GM21723 (cell line): ENCODE results near the gene DNMT3L.

Experiments
- ATAC-seq: cut with Tn5 transposase; IDR thresholded peaks from one replicate; pipeline ENCODE4 v1.9.1; 2021; ENCODE audit warnings: mild to moderate bottlenecking, moderate library complexity; ENCODE audit not compliant: unreplicated experiment

The DNMT3L gene

GRCh38 chr21:44279354-44280260 lies 17.9 kb upstream of the DNMT3L start:
- no peak for ATAC-seq

DNA sequence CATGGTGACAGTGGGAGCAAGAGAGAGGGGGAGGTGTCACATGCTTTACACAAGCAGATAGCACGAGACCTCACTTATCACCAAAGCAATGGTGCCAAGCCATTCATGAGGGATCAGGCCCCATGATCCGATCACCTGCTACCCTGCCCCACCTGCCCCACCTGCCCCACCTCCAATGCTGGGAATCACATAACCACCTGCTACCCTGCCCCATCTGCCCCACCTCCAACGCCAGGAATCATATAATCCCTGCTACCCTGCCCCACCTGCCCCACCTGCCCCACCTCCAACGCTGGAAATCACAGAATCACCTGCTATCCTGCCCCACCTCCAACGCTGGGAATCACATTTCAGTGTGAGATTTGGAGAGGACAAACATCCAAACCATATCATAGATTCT lies 13.3 kb upstream of the DNMT3L start:
- ATAC-seq = no peak

GRCh38 chr21:44273046-44273445 lies 11.3 kb upstream of the DNMT3L start:
- ATAC-seq = no peak

DNA sequence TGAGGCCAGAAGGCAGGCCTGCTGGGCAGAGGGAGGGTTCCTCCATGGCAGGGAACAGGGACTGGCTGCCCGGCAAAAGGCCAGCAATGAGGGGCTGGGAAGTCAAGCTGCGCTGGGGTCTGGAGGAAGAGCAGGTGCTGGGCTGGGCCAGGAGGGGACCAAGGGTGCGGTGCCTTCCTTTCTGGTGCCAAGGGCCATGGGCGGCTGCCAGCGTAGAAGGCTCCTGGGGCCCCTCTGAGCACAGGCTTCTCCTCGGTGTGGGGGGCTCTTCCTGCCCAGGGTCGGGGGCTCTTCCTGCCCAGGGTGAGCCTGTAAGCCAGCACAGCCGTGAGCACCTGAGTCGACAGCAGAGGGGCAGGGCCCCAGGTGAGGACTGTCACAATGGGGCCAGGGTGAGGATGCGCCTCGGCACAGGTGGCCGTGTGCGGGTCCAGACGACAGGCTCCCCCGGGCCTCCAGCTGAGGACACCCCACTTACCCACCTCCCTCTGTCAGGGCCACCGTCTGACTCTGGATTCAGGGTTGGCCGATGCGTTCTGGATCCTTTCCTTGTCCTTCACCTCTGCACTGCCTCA lies 10.7 kb upstream of the DNMT3L start:
- no peak for ATAC-seq

GRCh38 chr21:44271558-44272283 lies 10.0 kb upstream of the DNMT3L start:
- ATAC-seq = no peak

DNA sequence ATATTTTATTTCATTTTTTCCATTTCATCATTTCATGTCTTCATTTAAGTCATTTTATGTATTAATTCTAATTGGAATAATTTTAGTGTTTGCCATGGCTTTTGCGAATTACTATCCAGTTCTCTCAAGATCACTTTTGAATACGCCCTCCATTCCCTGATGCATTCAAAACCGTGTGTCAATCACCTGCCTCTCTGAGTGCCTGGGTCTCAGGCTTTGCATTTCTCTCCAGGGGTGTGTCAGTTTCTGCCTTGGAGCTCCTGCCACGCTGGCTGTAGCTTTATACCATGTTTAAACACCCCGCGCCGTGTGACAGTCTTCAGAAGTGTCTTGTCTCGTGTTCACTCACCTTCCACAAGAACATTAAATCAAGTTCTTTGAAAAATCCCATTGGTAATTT lies 7.4 kb upstream of the DNMT3L start:
- ATAC-seq = no peak

DNA sequence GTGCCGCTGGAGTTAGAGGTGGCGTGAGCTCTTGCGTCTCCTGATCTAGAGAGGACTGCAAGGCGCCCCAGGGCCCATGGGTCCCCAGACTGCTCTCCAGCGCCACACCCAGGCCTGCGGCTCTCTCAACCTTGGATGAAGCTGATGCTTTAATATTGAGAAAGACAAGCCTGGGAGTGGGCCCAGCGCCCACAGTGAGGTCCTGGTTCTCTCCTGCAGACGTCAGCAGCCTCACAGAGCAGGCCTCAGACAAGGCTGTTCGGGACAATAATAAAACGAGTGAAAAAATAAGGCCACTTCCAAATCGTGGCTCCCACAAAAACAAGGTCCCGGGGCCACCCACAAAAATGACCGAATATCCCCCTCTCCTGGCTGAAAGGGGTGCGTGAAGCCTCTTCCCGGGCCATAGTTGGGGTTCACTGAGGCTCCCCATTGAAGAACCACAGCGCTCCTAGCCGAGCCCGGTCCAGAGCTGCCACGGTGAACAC lies 6.0 kb upstream of the DNMT3L start:
- no peak for ATAC-seq

GRCh38 chr21:44265734-44266270 lies 4.1 kb upstream of the DNMT3L start:
- ATAC-seq = no peak

- ATAC-seq = no peak
These were observed 2.1 kb upstream of the DNMT3L start for GRCh38 chr21:44263768-44264167.

DNA sequence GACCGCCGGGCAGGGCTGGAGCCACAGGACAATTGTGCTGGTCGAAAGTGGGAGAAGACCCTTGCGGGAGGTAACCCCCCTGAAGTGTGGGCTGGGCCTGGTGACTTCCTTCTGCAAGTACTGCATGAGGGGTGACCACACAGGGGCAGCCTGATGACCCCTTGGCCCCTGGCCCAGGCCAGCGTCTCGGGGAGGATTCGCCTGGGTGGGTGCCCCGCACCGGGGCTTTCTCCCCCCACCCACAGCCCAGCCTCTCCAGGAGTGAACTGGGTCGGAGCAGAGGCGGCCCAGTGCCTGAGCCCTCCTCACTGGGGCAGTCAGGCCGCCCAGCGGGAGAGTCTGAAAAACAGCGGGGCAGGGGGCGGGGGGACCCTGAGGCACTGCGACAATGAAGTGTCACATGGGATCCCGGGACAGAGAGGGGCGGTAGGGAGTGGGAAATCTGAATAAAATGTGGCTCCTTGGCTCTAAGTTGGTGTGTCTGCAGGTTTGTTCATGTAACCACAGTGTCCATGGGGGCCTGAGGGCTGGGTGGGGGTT lies 1.6 kb upstream of the DNMT3L start:
- ATAC-seq = no peak

GRCh38 chr21:44262338-44263056 lies 800 bp upstream of the DNMT3L start:
- ATAC-seq = no peak

DNA sequence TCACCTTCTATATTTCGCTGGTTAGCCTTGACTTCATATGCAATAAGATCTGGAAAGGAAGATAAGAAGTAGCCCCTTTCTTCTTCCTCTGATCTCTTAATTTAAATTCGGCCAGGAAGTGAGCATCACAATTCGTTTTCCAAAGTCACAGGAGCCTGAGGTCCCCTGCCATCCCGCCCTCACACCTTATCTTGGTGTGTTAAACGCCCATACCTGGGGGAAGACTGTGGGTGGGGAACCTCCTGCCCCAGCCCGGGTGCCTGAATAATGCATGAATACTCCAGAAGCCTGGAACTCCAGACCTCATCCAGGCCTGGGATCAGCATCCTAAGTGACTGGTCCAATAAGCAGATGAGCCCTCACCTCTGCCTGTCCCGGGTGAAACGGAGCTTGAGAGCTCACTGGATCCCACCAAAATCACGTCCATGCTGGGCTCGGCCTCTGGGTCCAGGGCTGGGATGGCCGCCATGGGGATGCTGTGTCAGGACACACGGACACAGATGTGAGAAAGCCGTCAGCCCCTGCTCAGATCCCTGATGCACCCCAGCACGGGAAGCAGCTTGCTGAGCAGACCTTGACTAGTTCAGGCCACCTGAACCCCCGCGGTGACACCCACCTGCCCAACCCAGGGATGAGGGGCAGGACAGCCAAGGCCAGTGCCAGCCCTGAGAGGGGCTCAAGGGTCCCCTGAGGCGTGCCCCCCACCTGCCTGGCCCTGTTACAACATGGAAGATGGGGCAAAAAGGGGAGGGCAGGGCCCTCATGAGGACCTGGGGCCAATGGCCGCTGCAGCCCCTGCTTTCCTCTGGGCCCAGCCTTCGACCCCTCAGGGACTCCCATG lies 686 bp downstream of the DNMT3L start:
- no peak for ATAC-seq

- no peak for ATAC-seq
These were observed 1.6 kb downstream of the DNMT3L start for GRCh38 chr21:44260066-44260465.

GRCh38 chr21:44259082-44259705 lies 2.5 kb downstream of the DNMT3L start:
- ATAC-seq = no peak

- ATAC-seq = no peak
These were observed 3.5 kb downstream of the DNMT3L start for GRCh38 chr21:44258056-44258725.

- ATAC-seq = no peak
These were observed 6.2 kb downstream of the DNMT3L start for GRCh38 chr21:44255511-44255981.

DNA sequence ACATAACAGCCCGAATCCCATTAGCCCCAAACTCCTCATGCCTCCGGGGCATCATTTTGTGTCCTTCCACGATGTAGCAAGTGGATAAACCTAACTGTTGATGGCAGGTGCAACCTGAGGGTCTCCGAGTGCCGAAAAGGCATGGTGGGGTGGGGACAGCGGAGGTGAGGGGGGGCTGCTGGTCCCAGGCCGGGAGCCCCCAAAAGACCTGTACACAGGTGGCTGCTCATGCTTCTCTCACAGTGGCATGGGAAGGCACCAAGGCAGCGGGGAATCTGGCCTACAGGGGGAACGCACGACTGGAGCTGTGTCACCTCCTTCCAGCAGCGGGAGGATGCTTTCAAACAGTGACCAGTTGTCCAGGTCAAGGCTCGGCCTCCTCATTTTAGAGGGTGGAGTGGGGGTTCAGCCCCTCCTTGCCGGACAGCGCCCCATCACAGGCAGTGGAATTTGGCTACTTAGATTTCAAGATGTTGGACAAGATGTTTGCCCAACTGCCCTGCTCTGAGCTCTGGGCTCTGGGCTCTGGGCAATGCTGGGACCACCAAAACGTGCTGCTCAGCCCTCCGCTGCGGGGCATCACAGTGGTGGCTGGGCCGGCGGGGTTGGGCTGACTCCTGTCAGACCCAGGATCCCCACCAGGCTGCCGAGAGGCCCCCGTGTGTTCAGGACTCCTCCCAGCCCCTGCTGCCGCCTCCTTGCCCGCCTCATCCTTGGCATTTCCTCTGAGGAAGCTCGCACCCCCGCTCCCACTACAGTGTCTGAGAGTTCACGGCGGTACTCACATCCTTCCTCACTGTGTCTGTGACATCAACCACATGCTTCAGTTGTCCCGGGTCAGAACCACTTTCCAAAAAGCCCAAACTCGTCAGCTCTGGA lies 7.6 kb downstream of the DNMT3L start:
- no peak for ATAC-seq
